ENCODE measurements around the gene RBPMS2.

DNA sequence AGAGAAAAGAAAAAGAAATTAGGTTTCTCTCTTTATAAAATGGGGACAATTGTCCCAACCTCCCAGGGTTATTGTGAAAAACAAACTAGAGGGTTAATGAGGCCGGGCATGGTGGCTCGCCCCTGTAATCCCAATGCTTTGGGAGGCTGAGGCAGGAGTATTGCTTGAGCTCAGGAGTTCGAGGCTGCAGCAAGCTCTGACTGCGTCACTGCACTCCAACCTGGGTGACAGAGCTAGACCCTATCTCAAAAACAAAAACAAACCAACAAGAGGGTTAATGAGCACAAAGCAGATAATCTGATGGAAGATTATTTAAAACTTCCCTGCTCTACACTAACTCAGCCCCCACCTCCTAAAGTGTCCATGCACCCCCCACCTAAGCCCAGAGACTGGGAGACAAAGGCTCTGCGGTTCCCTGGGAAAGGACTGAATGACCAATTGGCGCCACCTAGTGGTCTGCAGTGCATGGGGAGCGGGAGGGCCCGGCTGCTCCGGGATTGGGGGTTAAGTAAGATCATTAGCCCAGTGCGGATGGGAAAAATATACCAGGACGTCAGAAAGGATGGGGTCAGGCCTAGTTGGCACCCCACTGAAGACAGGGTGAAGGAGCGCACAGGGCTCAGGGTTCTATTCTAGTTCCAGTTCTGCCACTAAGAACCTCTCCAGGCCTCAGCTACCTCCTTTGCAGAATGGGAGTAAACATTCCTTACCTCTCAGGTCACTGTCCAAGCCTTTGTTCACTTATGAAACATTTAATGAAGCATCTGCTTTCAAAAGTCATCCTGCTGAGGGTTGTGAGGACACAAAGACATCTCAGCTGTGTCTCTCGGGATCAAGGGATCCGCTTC lies 34.5 kb upstream of the RBPMS2 start:
- TF ChIP-seq, protein P1, sequence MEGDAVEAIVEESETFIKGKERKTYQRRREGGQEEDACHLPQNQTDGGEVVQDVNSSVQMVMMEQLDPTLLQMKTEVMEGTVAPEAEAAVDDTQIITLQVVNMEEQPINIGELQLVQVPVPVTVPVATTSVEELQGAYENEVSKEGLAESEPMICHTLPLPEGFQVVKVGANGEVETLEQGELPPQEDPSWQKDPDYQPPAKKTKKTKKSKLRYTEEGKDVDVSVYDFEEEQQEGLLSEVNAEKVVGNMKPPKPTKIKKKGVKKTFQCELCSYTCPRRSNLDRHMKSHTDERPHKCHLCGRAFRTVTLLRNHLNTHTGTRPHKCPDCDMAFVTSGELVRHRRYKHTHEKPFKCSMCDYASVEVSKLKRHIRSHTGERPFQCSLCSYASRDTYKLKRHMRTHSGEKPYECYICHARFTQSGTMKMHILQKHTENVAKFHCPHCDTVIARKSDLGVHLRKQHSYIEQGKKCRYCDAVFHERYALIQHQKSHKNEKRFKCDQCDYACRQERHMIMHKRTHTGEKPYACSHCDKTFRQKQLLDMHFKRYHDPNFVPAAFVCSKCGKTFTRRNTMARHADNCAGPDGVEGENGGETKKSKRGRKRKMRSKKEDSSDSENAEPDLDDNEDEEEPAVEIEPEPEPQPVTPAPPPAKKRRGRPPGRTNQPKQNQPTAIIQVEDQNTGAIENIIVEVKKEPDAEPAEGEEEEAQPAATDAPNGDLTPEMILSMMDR (IDR thresholded peaks at IDR 0.05): peak; percentile 95 to 97 (median 96)
- no peak for TF ChIP-seq POLR2A (IDR thresholded peaks at IDR 0.05)

All from uterus (tissue), 2 donors.